ENCODE measurements around the gene GPR137B.

GPR137B gene

GRCh38 chr1:236228411-236228810 lies 86.1 kb downstream of the GPR137B start:
- TF ChIP-seq POLR2AphosphoS5 (IDR thresholded peaks at IDR 0.05; ENCODE audit: low read depth, low read length), result no peak
- no peak for TF ChIP-seq PAX5 (IDR thresholded peaks at IDR 0.05; ENCODE audit: insufficient read depth, low read length, severe bottlenecking)
- TF ChIP-seq SPI1 (IDR thresholded peaks at IDR 0.05; ENCODE audit: low read depth, low read length), result no peak
- TF ChIP-seq TAF1 (IDR thresholded peaks at IDR 0.05; ENCODE audit: low read depth, low read length), result no peak
- TF ChIP-seq POU2F2 (IDR thresholded peaks at IDR 0.05; ENCODE audit: low read depth, low read length), result no peak
- no peak for TF ChIP-seq POLR2A (IDR thresholded peaks at IDR 0.05; ENCODE audit: low read depth, low read length)
- DNase-seq (ENCODE audit: insufficient read length, low spot score) (no peak), FAIRE-seq (peak; percentile 40)

- DNase-seq (ENCODE audit: insufficient read length, low spot score) (no peak), FAIRE-seq (no peak)
- TF ChIP-seq POU2F2 (IDR thresholded peaks at IDR 0.05; ENCODE audit: low read depth, low read length), result no peak
- TF ChIP-seq SPI1 (IDR thresholded peaks at IDR 0.05; ENCODE audit: low read depth, low read length), result no peak
- TF ChIP-seq POLR2AphosphoS5 (IDR thresholded peaks at IDR 0.05; ENCODE audit: low read depth, low read length), result no peak
- no peak for TF ChIP-seq POLR2A (IDR thresholded peaks at IDR 0.05; ENCODE audit: low read depth, low read length)
- no peak for TF ChIP-seq TAF1 (IDR thresholded peaks at IDR 0.05; ENCODE audit: low read depth, low read length)
- TF ChIP-seq PAX5 (IDR thresholded peaks at IDR 0.05; ENCODE audit: insufficient read depth, low read length, severe bottlenecking), result no peak
These were observed 92.8 kb downstream of the GPR137B start for GRCh38 chr1:236235116-236235515.

- no peak for FAIRE-seq
- TF ChIP-seq PAX5 (IDR thresholded peaks at IDR 0.05; ENCODE audit: insufficient read depth, low read length, severe bottlenecking) (no peak), POLR2AphosphoS5 (IDR thresholded peaks at IDR 0.05; ENCODE audit: low read depth, low read length) (no peak), SPI1 (IDR thresholded peaks at IDR 0.05; ENCODE audit: low read depth, low read length) (no peak), POLR2A (IDR thresholded peaks at IDR 0.05; ENCODE audit: low read depth, low read length) (no peak), TAF1 (IDR thresholded peaks at IDR 0.05; ENCODE audit: low read depth, low read length) (no peak), POU2F2 (IDR thresholded peaks at IDR 0.05; ENCODE audit: low read depth, low read length) (no peak)
- no peak for DNase-seq (ENCODE audit: insufficient read length, low spot score)
These were observed 96.8 kb downstream of the GPR137B start for GRCh38 chr1:236239092-236239585.

GRCh38 chr1:236240675-236241074 lies 98.3 kb downstream of the GPR137B start:
- DNase-seq (ENCODE audit: insufficient read length, low spot score), result no peak
- TF ChIP-seq SPI1 (IDR thresholded peaks at IDR 0.05; ENCODE audit: low read depth, low read length) (no peak), POLR2A (IDR thresholded peaks at IDR 0.05; ENCODE audit: low read depth, low read length) (no peak), POU2F2 (IDR thresholded peaks at IDR 0.05; ENCODE audit: low read depth, low read length) (no peak), PAX5 (IDR thresholded peaks at IDR 0.05; ENCODE audit: insufficient read depth, low read length, severe bottlenecking) (no peak), TAF1 (IDR thresholded peaks at IDR 0.05; ENCODE audit: low read depth, low read length) (no peak), POLR2AphosphoS5 (IDR thresholded peaks at IDR 0.05; ENCODE audit: low read depth, low read length) (no peak)
- no peak for FAIRE-seq

- no peak for TF ChIP-seq POU2F2 (IDR thresholded peaks at IDR 0.05; ENCODE audit: low read depth, low read length)
- no peak for TF ChIP-seq SPI1 (IDR thresholded peaks at IDR 0.05; ENCODE audit: low read depth, low read length)
- no peak for TF ChIP-seq TAF1 (IDR thresholded peaks at IDR 0.05; ENCODE audit: low read depth, low read length)
- TF ChIP-seq PAX5 (IDR thresholded peaks at IDR 0.05; ENCODE audit: insufficient read depth, low read length, severe bottlenecking), result no peak
- no peak for TF ChIP-seq POLR2AphosphoS5 (IDR thresholded peaks at IDR 0.05; ENCODE audit: low read depth, low read length)
- no peak for TF ChIP-seq POLR2A (IDR thresholded peaks at IDR 0.05; ENCODE audit: low read depth, low read length)
- FAIRE-seq (no peak), DNase-seq (ENCODE audit: insufficient read length, low spot score) (no peak)
These were observed 100.2 kb downstream of the GPR137B start for GRCh38 chr1:236242568-236242967.

GRCh38 chr1:236247286-236247685 lies 104.9 kb downstream of the GPR137B start:
- DNase-seq (ENCODE audit: insufficient read length, low spot score) (no peak), FAIRE-seq (no peak)
- TF ChIP-seq POU2F2 (IDR thresholded peaks at IDR 0.05; ENCODE audit: low read depth, low read length) (no peak), TAF1 (IDR thresholded peaks at IDR 0.05; ENCODE audit: low read depth, low read length) (no peak), PAX5 (IDR thresholded peaks at IDR 0.05; ENCODE audit: insufficient read depth, low read length, severe bottlenecking) (no peak), POLR2A (IDR thresholded peaks at IDR 0.05; ENCODE audit: low read depth, low read length) (0 out of 2 replicates have a peak, but pooled peaks have one; percentile 25)

- TF ChIP-seq POLR2AphosphoS5 (IDR thresholded peaks at IDR 0.05; ENCODE audit: low read depth, low read length) (no peak), PAX5 (IDR thresholded peaks at IDR 0.05; ENCODE audit: insufficient read depth, low read length, severe bottlenecking) (no peak), POU2F2 (IDR thresholded peaks at IDR 0.05; ENCODE audit: low read depth, low read length) (no peak), TAF1 (IDR thresholded peaks at IDR 0.05; ENCODE audit: low read depth, low read length) (no peak), SPI1 (IDR thresholded peaks at IDR 0.05; ENCODE audit: low read depth, low read length) (no peak), POLR2A (IDR thresholded peaks at IDR 0.05; ENCODE audit: low read depth, low read length) (no peak)
- no peak for FAIRE-seq
- no peak for DNase-seq (ENCODE audit: insufficient read length, low spot score)
These were observed 109.2 kb downstream of the GPR137B start for GRCh38 chr1:236251587-236251986.

GRCh38 chr1:236253119-236253518 lies 110.8 kb downstream of the GPR137B start:
- DNase-seq (ENCODE audit: insufficient read length, low spot score) (no peak), FAIRE-seq (no peak)
- TF ChIP-seq PAX5 (IDR thresholded peaks at IDR 0.05; ENCODE audit: insufficient read depth, low read length, severe bottlenecking) (no peak), POU2F2 (IDR thresholded peaks at IDR 0.05; ENCODE audit: low read depth, low read length) (no peak), SPI1 (IDR thresholded peaks at IDR 0.05; ENCODE audit: low read depth, low read length) (no peak), TAF1 (IDR thresholded peaks at IDR 0.05; ENCODE audit: low read depth, low read length) (no peak), POLR2AphosphoS5 (IDR thresholded peaks at IDR 0.05; ENCODE audit: low read depth, low read length) (no peak), POLR2A (IDR thresholded peaks at IDR 0.05; ENCODE audit: low read depth, low read length) (no peak)

- TF ChIP-seq SPI1 (IDR thresholded peaks at IDR 0.05; ENCODE audit: low read depth, low read length), result no peak
- no peak for TF ChIP-seq TAF1 (IDR thresholded peaks at IDR 0.05; ENCODE audit: low read depth, low read length)
- no peak for TF ChIP-seq POU2F2 (IDR thresholded peaks at IDR 0.05; ENCODE audit: low read depth, low read length)
- TF ChIP-seq PAX5 (IDR thresholded peaks at IDR 0.05; ENCODE audit: insufficient read depth, low read length, severe bottlenecking), result no peak
- no peak for TF ChIP-seq POLR2A (IDR thresholded peaks at IDR 0.05; ENCODE audit: low read depth, low read length)
- no peak for FAIRE-seq
- no peak for DNase-seq (ENCODE audit: insufficient read length, low spot score)
These were observed 111.7 kb downstream of the GPR137B start for GRCh38 chr1:236253918-236254637.

Data from GM12891 (cell line).